HG02938 (cell line): ENCODE data around the gene KANSL1L.

Experiments used
- ATAC-seq: cut with Tn5 transposase; IDR thresholded peaks from one replicate; pipeline ENCODE4 v1.9.1; 2021; ENCODE audit warnings: mild to moderate bottlenecking, moderate library complexity; ENCODE audit not compliant: unreplicated experiment

The KANSL1L gene

DNA sequence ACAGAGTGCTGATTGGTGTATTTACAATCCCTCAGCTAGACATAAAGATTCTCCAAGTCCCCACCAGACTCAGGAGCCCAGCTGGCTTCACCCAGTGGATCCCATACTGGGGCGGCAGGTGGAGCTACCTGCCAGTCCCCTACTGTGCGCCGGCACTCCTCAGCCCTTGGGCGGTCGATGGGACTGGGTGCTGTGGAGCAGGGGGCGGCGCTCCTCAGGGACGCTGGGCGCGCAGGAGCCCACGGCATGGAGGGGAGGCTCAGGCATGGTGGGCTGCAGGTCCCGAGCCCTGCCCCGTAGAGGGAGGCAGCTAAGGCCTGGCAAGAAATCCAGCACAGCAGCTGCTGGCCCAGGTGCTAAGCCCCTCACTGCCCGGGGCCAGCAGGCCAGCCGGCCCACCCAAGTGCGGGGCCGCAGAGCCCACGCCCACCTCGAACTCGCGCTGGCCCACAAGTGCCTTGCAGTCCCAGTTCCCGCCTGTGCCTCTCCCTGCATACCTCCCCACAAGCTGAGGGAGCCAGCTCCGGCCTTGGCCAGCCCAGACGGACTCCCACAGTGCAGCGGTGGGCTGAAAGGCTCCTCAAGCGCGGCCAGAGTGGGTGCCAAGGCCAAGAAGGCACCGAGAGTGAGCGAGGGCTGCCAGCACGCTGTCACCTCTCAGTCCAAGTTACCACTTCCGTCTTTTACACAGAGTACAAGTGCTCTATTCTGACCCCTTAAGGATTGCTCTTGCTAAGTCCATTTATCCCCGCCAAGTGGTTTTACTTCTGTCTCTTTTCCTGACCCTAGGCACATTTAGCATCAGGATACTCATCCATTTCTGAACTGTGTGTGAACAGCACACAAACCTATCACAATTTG is 170.5 kb downstream of the KANSL1L start:
- ATAC-seq = no peak

DNA sequence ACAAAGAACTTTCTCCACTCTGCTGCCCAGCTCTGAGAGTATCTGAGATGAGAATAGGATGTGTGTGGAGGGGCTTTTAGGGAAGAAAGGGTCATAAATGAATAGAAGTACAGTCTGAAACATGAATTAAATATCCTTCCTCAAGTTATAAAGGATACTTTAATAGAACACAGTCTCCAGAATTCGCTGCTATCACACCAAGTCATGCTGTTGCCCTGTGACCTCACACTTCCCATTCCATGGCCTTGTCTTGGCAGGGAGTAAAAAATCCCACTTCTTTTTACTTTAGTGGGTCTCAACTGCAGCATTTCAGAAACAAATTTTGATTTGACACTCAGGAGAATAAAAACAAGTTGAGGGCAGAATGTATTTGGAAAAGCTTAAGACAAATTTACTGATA is 172.6 kb downstream of the KANSL1L start:
- no peak for ATAC-seq

DNA sequence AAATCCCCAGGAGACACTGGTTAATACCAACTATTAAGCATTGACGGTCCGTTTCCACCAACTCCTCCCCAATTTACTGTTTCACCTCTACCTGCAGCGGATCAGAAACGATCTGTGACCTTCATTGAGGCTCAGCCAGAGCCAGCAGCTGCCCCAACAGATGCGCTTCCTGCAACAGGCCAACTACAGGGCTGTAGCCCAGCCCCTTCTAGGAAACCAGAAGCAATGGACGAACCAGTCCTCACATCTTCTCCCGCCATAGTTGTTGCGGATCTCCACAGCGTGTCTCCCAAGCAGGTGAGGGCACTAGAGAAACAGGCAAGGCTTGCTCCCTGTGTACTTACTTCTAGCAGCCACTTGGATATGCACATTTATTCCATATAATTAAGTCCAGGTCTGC is 177.2 kb downstream of the KANSL1L start:
- no peak for ATAC-seq

DNA sequence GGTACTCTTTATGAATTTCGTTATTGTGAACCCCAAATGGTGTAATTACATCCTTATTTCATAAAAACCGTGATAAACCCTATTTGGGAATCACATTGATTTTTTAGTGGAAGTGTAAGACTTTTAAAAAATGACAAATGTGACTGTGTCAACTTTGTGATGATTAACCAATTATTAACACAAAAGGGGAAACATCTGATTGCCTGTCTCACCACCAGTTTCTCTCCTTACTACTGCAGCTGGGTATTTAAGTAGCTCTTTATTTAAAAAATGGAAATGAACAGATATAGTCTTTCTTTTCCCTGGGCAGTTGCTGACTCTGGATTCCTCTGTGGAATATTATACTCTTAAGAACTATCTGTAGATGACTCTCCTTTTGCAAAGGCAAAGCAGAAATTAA is 180.4 kb downstream of the KANSL1L start:
- ATAC-seq = no peak

DNA sequence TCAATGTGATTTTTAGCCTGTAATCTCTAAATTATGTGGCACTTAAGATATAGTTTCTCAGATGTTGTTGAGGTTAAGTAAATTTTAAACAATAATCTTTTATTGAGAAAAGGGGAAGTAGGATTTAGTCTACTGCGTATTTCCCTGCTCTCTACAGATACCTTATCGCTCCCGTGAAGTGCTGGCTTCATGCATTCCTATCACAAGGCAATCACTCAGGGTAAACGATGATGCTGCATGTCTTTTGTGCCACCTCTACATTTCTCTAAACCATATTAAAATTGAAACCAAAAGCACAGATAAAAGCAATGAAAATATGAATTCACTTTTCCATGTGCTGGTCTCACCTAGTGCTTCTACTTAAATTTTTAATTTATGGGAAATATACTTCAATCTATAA is 183.2 kb downstream of the KANSL1L start:
- ATAC-seq = no peak

DNA sequence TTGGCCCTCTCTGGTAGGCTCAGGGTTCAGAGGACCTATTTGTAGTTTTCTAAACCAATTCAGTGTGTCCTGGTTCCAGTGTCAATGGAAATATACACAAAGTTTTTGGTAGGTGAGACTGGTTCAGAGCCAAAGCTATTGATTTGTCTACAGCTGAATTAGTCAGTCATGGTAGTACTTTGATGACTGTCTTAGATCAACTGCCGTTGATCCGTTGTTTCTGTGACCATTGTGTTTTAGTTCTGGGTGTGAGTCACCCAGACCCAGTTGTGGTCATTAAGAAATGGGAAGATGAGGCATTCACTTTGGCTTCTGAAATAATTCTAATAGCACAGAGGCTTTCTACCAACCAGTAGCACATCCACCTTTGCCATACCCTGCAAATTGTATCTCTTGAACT is 184.8 kb downstream of the KANSL1L start:
- no peak for ATAC-seq

DNA sequence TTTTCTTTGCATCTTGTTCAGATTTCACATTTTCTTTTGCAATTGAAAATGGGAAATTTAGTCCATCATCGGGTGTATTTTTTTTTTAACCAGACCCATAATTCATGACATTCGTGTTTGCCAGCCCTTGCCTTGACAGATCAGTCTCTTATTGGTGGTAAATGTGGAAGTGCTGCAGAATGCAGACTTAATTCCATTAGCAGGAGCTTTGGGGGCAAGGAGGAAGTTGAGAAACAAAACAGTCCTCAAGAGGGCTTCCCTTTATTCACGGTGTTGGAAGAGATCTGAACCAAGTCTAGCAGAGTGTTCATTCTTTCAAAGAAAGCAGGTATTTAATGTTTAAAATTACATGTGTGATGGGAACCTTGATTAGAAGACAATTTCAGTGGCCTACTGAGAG is 185.3 kb downstream of the KANSL1L start:
- ATAC-seq = no peak

DNA sequence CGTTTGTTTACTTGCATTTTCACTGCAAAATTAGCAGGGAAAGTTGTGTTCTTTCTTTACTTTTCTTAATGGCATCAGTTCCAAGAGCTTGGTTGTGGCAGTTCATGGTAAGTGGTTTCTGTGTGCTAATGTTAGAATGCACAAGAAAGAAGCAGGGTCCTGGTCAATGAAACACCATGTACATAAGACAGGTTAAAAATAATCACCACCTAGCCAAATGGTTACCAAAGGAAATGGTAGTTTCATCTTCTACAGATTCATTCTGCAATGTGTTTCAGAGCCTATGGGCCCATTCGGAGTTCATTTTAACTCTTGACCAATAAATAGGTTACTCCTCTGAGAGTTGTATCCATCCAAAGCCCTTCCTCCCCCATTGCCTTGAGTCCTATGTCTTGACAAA is 186.9 kb downstream of the KANSL1L start:
- no peak for ATAC-seq

DNA sequence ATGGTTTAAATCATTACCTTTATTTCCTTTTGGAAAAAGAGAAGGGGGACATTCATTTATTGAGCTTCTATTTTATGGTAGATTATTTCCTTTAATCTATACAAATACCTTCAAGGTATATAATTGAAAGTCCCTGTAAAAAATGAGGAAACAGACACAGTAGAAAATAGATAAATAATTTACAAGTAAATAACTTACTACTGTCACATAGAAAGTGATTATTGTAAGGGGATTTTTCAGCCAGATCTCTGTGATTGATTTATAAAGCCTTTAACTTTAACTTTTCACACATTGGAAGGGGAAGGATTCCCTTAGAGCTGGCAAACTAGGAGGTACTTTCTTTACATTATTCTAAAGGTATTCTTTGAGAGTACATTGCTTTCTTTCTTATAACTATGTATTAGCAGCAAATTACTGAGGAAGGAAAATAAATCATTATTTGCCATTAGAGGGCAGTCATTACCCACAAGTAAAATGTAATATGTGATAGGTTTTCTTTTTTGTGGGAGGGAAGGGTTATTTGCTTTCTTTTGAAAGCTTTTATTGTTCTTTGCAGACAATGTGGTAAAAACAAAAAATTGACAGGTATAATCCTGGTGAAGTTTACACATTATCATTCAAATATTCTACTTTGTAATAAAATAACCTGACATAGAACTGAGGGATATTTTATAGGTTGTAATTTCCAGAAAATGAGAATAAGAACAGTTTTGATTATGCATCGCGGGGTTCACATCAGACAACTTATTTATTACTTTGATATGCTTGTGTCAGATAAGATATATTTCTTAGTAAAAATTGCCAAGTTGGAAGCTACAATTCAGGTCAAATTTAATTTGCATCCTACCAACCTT is 193.6 kb downstream of the KANSL1L start:
- ATAC-seq = peak; percentile 39

DNA sequence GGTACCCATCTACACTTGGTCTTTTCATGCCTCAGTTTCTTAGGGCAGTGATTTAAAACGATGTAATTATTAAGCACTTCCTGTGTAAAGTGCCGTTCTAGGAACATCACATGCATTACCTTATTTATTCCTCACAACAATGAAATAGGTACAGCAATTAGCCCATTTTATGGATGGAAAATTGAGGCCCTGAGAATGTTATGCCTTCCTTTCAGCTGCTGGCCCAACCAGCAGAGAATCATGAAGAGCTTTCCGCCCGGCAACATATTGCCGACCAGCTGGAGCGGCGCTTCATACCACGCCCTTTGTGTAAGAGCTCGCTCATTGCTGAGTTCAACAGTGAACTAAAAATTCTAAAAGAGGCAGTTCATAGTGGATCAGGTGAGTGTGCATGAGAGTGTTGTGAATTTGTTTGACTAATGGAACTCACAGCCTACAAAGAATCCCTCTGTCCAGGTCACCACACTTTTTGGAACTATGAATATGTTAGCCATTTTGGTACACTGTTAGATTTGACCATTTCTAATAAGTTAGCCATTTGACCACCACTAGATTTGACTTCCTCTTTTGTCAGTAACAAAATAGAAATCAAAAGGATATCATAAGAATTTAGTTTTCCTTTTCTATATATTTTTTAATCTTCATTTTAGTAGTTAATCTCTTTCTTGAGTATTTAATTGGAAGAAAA is 194.4 kb downstream of the KANSL1L start:
- peak; percentile 96 for ATAC-seq

DNA sequence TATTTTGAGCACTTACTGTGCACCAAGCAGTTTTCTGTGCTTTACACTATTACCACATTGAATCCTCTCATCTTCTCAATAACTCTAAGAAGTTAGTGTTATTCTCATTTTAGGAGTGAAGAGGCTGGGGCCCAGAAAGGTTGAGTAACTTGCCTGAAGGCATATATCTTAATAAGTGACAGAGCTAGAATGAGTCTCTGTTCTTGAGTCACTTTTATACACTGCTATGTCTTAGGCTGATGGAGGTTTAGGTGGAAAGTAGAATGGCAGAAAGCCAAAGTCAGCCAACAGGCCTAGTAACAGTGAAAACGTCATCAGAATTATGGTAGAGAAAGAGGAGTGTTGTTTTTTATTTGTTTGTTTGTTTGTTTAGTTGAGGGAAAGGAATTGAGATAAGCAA is 196.6 kb downstream of the KANSL1L start:
- no peak for ATAC-seq

DNA sequence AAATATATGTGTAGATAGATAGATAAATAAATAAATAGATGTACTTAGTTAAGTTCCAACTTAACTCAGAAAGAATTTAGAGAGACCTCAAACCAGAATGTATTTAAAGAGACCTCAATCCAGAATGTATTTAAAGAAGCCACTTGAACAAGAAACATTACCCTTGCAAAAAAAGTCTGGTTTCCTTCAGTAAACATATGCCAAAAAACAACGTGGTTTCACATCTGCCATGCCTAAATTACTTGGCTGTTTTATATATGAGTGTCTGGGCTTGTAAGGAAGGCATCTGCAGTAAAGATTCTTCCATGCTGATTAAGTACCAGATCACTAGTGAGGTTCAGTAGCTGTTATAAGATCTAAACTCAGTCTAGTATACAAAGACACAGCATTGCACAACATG is 197.9 kb downstream of the KANSL1L start:
- ATAC-seq = no peak
